OCI-LY3 (cell line): Measurements from ENCODE around the gene HOXC9.

Experiments used
- EZH2phosphoT487 ChIP-seq: fragments of 200-600 bp; shearing (Covaris generic); IDR thresholded peaks from 2 replicates; pipeline ENCODE4 v1.6.1; 2018; ENCODE audit warnings: antibody characterized with exemption, mixed run types, low read depth
- TF ChIP-seq, protein P1 (sequence below): fragments of 200-600, 300-600 bp; sonication (generic); IDR thresholded peaks from 2 replicates; pipeline ENCODE4 v1.5.1; 2014; ENCODE audit warnings: antibody characterized with exemption, low read length, low read depth

DNA sequence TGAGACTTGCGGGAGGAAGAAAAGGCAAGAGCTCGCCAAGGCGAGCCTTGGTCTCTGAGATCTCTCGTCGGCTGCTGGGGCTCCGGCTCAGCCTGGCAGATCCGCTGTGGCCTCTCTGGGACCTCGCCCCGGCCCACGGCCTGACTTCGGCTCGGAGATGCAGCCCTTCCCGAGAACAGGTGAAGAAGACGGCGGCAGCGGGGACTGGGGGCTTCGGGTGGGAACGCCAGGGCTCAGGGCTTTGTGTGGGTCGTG, 6.0 kb upstream of the HOXC9 start:
- TF ChIP-seq, protein P1, sequence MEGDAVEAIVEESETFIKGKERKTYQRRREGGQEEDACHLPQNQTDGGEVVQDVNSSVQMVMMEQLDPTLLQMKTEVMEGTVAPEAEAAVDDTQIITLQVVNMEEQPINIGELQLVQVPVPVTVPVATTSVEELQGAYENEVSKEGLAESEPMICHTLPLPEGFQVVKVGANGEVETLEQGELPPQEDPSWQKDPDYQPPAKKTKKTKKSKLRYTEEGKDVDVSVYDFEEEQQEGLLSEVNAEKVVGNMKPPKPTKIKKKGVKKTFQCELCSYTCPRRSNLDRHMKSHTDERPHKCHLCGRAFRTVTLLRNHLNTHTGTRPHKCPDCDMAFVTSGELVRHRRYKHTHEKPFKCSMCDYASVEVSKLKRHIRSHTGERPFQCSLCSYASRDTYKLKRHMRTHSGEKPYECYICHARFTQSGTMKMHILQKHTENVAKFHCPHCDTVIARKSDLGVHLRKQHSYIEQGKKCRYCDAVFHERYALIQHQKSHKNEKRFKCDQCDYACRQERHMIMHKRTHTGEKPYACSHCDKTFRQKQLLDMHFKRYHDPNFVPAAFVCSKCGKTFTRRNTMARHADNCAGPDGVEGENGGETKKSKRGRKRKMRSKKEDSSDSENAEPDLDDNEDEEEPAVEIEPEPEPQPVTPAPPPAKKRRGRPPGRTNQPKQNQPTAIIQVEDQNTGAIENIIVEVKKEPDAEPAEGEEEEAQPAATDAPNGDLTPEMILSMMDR, result no peak
- TF ChIP-seq EZH2phosphoT487, result no peak
